K562 (cell line): ENCODE results near the gene ABHD16B. TPM values are rescaled to one million over a fixed set of nuclear protein-coding genes. Genes with fewer than 3 reads are reported as not detected.

Experiments
- ATAC-seq: fragments of 200-7000 bp; cut with Tn5 transposase; 3 replicates; pipeline ENCODE4 v1.9.1; 2020; ENCODE audit warnings: moderate library complexity
- BruUV-seq: library from RNA; stranded (reverse); fragments of 400-500 nt; replicated peaks from 2 replicates; lab custom pipeline; 2021; lab: Mats Ljungman, UMichigan
- CTCF ChIA-PET: fragments of 300-600 bp; formaldehyde crosslinking; extraction: SDS; loops from one replicate; lab custom pipeline; 2021; ENCODE audit warnings: low intra/inter-chr PET ratio; lab: Yijun Ruan, JAX
- POLR2A ChIA-PET: fragments of 300-600, 350-650 bp; sonication (Branson Sonifier 250); formaldehyde crosslinking; extraction: SDS; loops from one replicate; lab custom pipeline; 2021; ENCODE audit warnings: antibody characterized with exemption, inconsistent platforms; lab: Yijun Ruan, JAX
- DNase-seq, 4 experiments: peaks; one replicate each; pipeline versions ENCODE4 v3.0.0 to v3.0.0-alpha.2; 2011 to 2018; ENCODE audit warnings: low spot score in 3 of 4, mixed read lengths in 3 of 4; ENCODE audit errors: extremely low read depth in 1 of 4
- FAIRE-seq: peaks from 2 replicates; lab custom pipeline; 2011; peaks lifted over from hg19 to GRCh38; lab: Jason Lieb, UNC
- H2AFZ ChIP-seq: 2 replicates; pipeline ENCODE4 v1.6.0; 2011; ENCODE audit warnings: low read depth, low read length, control low read depth, inconsistent platforms
- H3K27ac ChIP-seq: fragments of 200-600 bp; 3 replicates; pipeline ENCODE4 v1.8.0; 2011; ENCODE audit warnings: low read depth, mild to moderate bottlenecking, control low read depth, inconsistent platforms, low read length, moderate library complexity, mixed read lengths; ENCODE audit errors: extremely low read depth
- H3K27me3 ChIP-seq, 2 experiments: fragments of 300-600 bp in 1 of 2; 2 replicates in 1 of 2; 3 replicates in 1 of 2; pipeline versions ENCODE4 v1.6.0 to v1.8.0; 2011; ENCODE audit warnings: inconsistent platforms in 2 of 2, low read length in 2 of 2, mild to moderate bottlenecking in 1 of 2, mixed read lengths in 1 of 2, moderate library complexity in 1 of 2; ENCODE audit not compliant: control insufficient read depth in 2 of 2, insufficient read depth in 2 of 2
- H3K36me3 ChIP-seq: fragments of 300-600 bp; 3 replicates; pipeline ENCODE4 v1.8.0; 2011; ENCODE audit warnings: mild to moderate bottlenecking, low read length, inconsistent platforms; ENCODE audit not compliant: control insufficient read depth, insufficient read depth
- H3K4me1 ChIP-seq, 2 experiments: fragments of 200-600 bp in 1 of 2; replicated peaks in 1 of 2; 2 replicates in 1 of 2; 3 replicates in 1 of 2; pipeline versions ENCODE4 v1.5.1 to v1.8.0; 2011; ENCODE audit warnings: inconsistent platforms in 2 of 2, low read length in 2 of 2, mild to moderate bottlenecking in 1 of 2, mixed read lengths in 1 of 2, moderate library complexity in 1 of 2; ENCODE audit not compliant: control insufficient read depth in 2 of 2, insufficient read depth in 2 of 2
- H3K4me2 ChIP-seq: 2 replicates; pipeline ENCODE4 v1.6.1; 2011; ENCODE audit warnings: low read length, control low read depth, inconsistent platforms, mixed read lengths; ENCODE audit not compliant: insufficient read depth
- H3K4me3 ChIP-seq: fragments of 200-600 bp; sonication (generic), shearing (Covaris generic); 2 replicates; pipeline ENCODE4 v1.5.1; 2016; ENCODE audit warnings: control low read depth, inconsistent platforms
- H3K79me2 ChIP-seq: fragments of 200-600 bp; 3 replicates; pipeline ENCODE4 v1.8.0; 2011; ENCODE audit warnings: low read length, inconsistent platforms; ENCODE audit not compliant: control insufficient read depth, insufficient read depth
- H3K9ac ChIP-seq, 2 experiments: 2 replicates each; pipeline versions ENCODE4 v1.6.0 to v1.6.1; 2011; ENCODE audit warnings: low read depth in 2 of 2, low read length in 2 of 2, control low read depth in 1 of 2, inconsistent platforms in 1 of 2, mild to moderate bottlenecking in 1 of 2, mixed read lengths in 1 of 2; ENCODE audit not compliant: insufficient read depth in 1 of 2
- H3K9me1 ChIP-seq: one replicate; pipeline ENCODE4 v1.6.0; 2011; ENCODE audit warnings: inconsistent platforms, mild to moderate bottlenecking, low read length, moderate library complexity; ENCODE audit not compliant: control insufficient read depth, insufficient read depth
- H3K9me3 ChIP-seq: replicated peaks from 2 replicates; pipeline ENCODE4 v1.5.1; 2011; ENCODE audit warnings: low read depth, low read length, inconsistent platforms; ENCODE audit not compliant: control insufficient read depth, insufficient read depth
- H4K20me1 ChIP-seq: replicated peaks from 2 replicates; pipeline ENCODE4 v1.6.1; 2011; ENCODE audit warnings: low read length, inconsistent platforms, mixed read lengths; ENCODE audit not compliant: control insufficient read depth, insufficient read depth
- C11orf30 ChIP-seq: fragments of 450-650 bp; IDR thresholded peaks from 2 replicates; pipeline ENCODE4 v1.6.1; 2016; ENCODE audit warnings: low read depth, mild to moderate bottlenecking
- EP300 ChIP-seq: IDR thresholded peaks from 2 replicates; pipeline ENCODE4 v1.6.1; 2012; ENCODE audit warnings: low read length, improper control_type of control experiment
- GTF2A2 ChIP-seq: IDR thresholded peaks from 2 replicates; pipeline ENCODE4 v1.6.1; 2016; ENCODE audit warnings: mild to moderate bottlenecking, missing genetic modification characterization, missing compliant biosample characterization
- HDAC2 ChIP-seq: fragments of 450-650 bp; IDR thresholded peaks from 2 replicates; pipeline ENCODE4 v1.6.1; 2016; ENCODE audit warnings: mild to moderate bottlenecking
- MEIS2 ChIP-seq: fragments of 450-650 bp; IDR thresholded peaks from 2 replicates; pipeline ENCODE4 v1.6.1; 2014; ENCODE audit warnings: mild to moderate bottlenecking; ENCODE audit not compliant: partially characterized antibody
- PHF21A ChIP-seq: fragments of 450-650 bp; IDR thresholded peaks from 2 replicates; pipeline ENCODE4 v1.6.1; 2017; ENCODE audit warnings: low read depth, borderline replicate concordance
- PHTF2 ChIP-seq: fragments of 250-450 bp; sonication (Bioruptor Pico); IDR thresholded peaks from 2 replicates; pipeline ENCODE4 v1.5.0; 2021; ENCODE audit warnings: mild to moderate bottlenecking
- SNRNP70 ChIP-seq: fragments of 200-400 bp; formaldehyde crosslinking; optimal IDR thresholded peaks from 2 replicates; pipeline ENCODE3; 2017; ENCODE audit warnings: low read depth, low read length
- SRSF7 ChIP-seq: fragments of 200-400 bp; formaldehyde crosslinking; optimal IDR thresholded peaks from 2 replicates; pipeline ENCODE3; 2017; ENCODE audit warnings: mild to moderate bottlenecking, low read depth, low read length
- TAF7 ChIP-seq: fragments of 450-650 bp; IDR thresholded peaks from 2 replicates; pipeline ENCODE4 v1.6.1; 2016; ENCODE audit warnings: missing genetic modification characterization, missing compliant biosample characterization
- ZC3H8 ChIP-seq: fragments of 450-650 bp; IDR thresholded peaks from 2 replicates; pipeline ENCODE4 v1.6.1; 2017
- ZNF316 ChIP-seq: fragments of 450-650 bp; IDR thresholded peaks from 2 replicates; pipeline ENCODE4 v1.6.1; 2016
- ZNF395 ChIP-seq: fragments of 200-800 bp; sonication (Bioruptor generic); IDR thresholded peaks from 2 replicates; pipeline ENCODE4 v1.6.1; 2017; ENCODE audit warnings: missing genetic modification characterization, missing compliant biosample characterization
- ZNF589 ChIP-seq: fragments of 200-800 bp; sonication (Bioruptor generic); IDR thresholded peaks from 2 replicates; pipeline ENCODE4 v1.6.1; 2016; ENCODE audit warnings: low read depth, missing genetic modification characterization, missing compliant biosample characterization
- ZNF696 ChIP-seq: fragments of 250-450 bp; sonication (Bioruptor Pico); conservative IDR thresholded peaks from 2 replicates; pipeline ENCODE4 v1.4.0; 2020; ENCODE audit warnings: mild to moderate bottlenecking, moderate library complexity
- ZNF785 ChIP-seq: fragments of 250-450 bp; sonication (Bioruptor Pico); IDR thresholded peaks from 2 replicates; pipeline ENCODE4 v1.4.0; 2020; ENCODE audit warnings: mild to moderate bottlenecking
- WGBS: fragments of 100-300 bp; shearing (Covaris generic); methylation state at CpG from one replicate; pipeline ENCODE4 v1.1.6; 2016; ENCODE audit warnings: low coverage, mixed read lengths; ENCODE audit not compliant: insufficient coverage; ENCODE audit errors: missing lambda C conversion rate; 5-methylcytosine and 5-hydroxymethylcytosine counted together
- in situ Hi-C: fragments of 300-500 bp; cut with MboI; formaldehyde crosslinking; loops from 4 replicates; pipeline ENCODE4 v1.15.0; 2018; ENCODE audit warnings: inconsistent platforms, mixed read lengths
- intact Hi-C: fragments of 100-400 bp; cut with micrococcal nuclease; formaldehyde crosslinking; loops from 2 replicates; pipeline ENCODE4 v1.14.2; 2022
- polyA plus RNA-seq, 8 experiments: library from polyadenylated mRNA; depleted of rRNA in 4 of 8; stranded (reverse) in 5 of 8; unstranded in 3 of 8; fragments of >200 nt; fragmentation: Nextera tagmentation in 2 of 8; fragmentation: Illumina TruSeq in 1 of 8; extraction: Ambion mirVana in 2 of 8; extraction: Trizol in 1 of 8; gene quantifications; 2 replicates each; pipeline versions ENCODE4 v1.2.1 to v1.2.3, GENCODE V29; 2011 to 2014; ENCODE audit warnings: inconsistent platforms in 1 of 8, missing spikeins in 1 of 8
- total RNA-seq, 7 experiments: library from RNA; depleted of rRNA in 6 of 7; stranded (reverse); fragments of >200 nt in 6 of 7; fragmentation: Illumina TruSeq in 2 of 7; extraction: Trizol in 2 of 7; gene quantifications; 2 replicates each; pipeline versions ENCODE4 v1.2.1 to v1.2.3, GENCODE V29; 2011 to 2021; ENCODE audit warnings: low replicate concordance in 1 of 7
- TF ChIP-seq, protein P1 (sequence below): fragments of 450-650 bp; IDR thresholded peaks from 2 replicates; pipeline ENCODE4 v1.6.1; 2016

ABHD16B gene
- total and polyA plus RNA-seq, 9 of the 15 experiments (the other 6 are each of a cell fraction or from before 2014, with no cell fraction given): not detected

GRCh38 chr20:63837479-63837878 lies 23.8 kb upstream of the ABHD16B start:
- DNase-seq (no peak), FAIRE-seq (no peak), ATAC-seq (no peak)
- H4K20me1 ChIP-seq: no peaks in the 10 kb centered on the region
- TF ChIP-seq ZNF316 (peak; percentile 24; the same call in 1 of the 2 replicates), SNRNP70 (no peak), ZNF785 (CRISPR knock-in tag) (no peak)
- 33% methylated on average over 7 of the region's 8 CpGs for WGBS
- no TSS peak for BruUV-seq
- POLR2A ChIA-PET: interaction anchor here (1.2 kb wide), 1 partner anchor 11 kb away, joined by 6 read pairs; no protein-coding TSS in a partner anchor
- H3K9ac ChIP-seq: no peak overlapping the region
- H3K4me1 ChIP-seq: peaks cover 12 to 48% of the 10 kb centered on the region in 2 experiments
- no peak overlapping the region for H3K4me2 ChIP-seq
- H3K27me3 ChIP-seq: no peaks in the 10 kb centered on the region; a peak in 1 of 5 replicates
- H2AFZ ChIP-seq: no peak overlapping the region
- CTCF ChIA-PET: no interaction called here
- in situ Hi-C loops: no loop called here
- H3K27ac ChIP-seq: no peak overlapping the region
- H3K9me1 ChIP-seq: no peaks in the 10 kb centered on the region
- no peaks in the 10 kb centered on the region for H3K9me3 ChIP-seq
- intact Hi-C loops: no loop called here
- no peaks in the 10 kb centered on the region for H3K36me3 ChIP-seq
- no peak overlapping the region for H3K4me3 ChIP-seq
- no peaks in the 10 kb centered on the region for H3K79me2 ChIP-seq

GRCh38 chr20:63839620-63840019 lies 21.7 kb upstream of the ABHD16B start:
- Histone ChIP-seq H3K79me2 (no peaks in the 10 kb centered on the region), H4K20me1 (no peaks in the 10 kb centered on the region), H3K9me3 (no peaks in the 10 kb centered on the region), H3K27me3 (no peaks in the 10 kb centered on the region), H3K9me1 (no peaks in the 10 kb centered on the region), H3K4me3 (no peak overlapping the region), H3K4me1 (peaks cover 2 to 41% of the 10 kb centered on the region in 2 experiments), H3K4me2 (no peak overlapping the region), H3K9ac (peak overlapping the region in 1 of 2 experiments; percentile 76; a peak in 1 of 4 replicates), H3K36me3 (no peaks in the 10 kb centered on the region), H3K27ac (no peak overlapping the region), H2AFZ (no peak overlapping the region)
- in situ Hi-C loops: no loop called here
- no peak for ATAC-seq
- no TSS peak for BruUV-seq
- ChIA-PET POLR2A (no interaction called here), CTCF (no interaction called here)
- DNase-seq: no peak
- intact Hi-C loops: no loop called here
- no peak for FAIRE-seq
- 63% methylated on average over 13 of the region's 13 CpGs for WGBS
- TF ChIP-seq, protein P1, sequence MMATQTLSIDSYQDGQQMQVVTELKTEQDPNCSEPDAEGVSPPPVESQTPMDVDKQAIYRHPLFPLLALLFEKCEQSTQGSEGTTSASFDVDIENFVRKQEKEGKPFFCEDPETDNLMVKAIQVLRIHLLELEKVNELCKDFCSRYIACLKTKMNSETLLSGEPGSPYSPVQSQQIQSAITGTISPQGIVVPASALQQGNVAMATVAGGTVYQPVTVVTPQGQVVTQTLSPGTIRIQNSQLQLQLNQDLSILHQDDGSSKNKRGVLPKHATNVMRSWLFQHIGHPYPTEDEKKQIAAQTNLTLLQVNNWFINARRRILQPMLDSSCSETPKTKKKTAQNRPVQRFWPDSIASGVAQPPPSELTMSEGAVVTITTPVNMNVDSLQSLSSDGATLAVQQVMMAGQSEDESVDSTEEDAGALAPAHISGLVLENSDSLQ: no peak
- TF ChIP-seq PHF21A (no peak), ZNF589 (CRISPR knock-in tag) (no peak), ZC3H8 (no peak), EP300 (no peak), TAF7 (no peak), MEIS2 (no peak), HDAC2 (no peak), ZNF696 (CRISPR knock-in tag) (no peak), ZNF395 (no peak), PHTF2 (CRISPR knock-in tag) (no peak), SRSF7 (no peak), GTF2A2 (tag) (no peak), C11orf30 (no peak)
